Uterine smooth muscle cell (primary cell): Measurements from ENCODE around the gene PMVK. TPM values are rescaled to one million over a fixed set of nuclear protein-coding genes. Genes with fewer than 3 reads are reported as not detected.

Experiments
- total RNA-seq: library from RNA; depleted of rRNA; stranded (reverse); fragments of >200 nt; gene quantifications from 2 replicates; pipeline ENCODE4 v1.2.3, GENCODE V29; 2014

Gene PMVK
- 6.9 and 9.6 TPM in 2 replicates for total RNA-seq

GRCh38 chr1:154936555-154937084, at the start of gene PMVK:
PMVK (minus strand) TSS chr1:154936719; CDS start chr1:154936685, 34 bp downstream.

DNA sequence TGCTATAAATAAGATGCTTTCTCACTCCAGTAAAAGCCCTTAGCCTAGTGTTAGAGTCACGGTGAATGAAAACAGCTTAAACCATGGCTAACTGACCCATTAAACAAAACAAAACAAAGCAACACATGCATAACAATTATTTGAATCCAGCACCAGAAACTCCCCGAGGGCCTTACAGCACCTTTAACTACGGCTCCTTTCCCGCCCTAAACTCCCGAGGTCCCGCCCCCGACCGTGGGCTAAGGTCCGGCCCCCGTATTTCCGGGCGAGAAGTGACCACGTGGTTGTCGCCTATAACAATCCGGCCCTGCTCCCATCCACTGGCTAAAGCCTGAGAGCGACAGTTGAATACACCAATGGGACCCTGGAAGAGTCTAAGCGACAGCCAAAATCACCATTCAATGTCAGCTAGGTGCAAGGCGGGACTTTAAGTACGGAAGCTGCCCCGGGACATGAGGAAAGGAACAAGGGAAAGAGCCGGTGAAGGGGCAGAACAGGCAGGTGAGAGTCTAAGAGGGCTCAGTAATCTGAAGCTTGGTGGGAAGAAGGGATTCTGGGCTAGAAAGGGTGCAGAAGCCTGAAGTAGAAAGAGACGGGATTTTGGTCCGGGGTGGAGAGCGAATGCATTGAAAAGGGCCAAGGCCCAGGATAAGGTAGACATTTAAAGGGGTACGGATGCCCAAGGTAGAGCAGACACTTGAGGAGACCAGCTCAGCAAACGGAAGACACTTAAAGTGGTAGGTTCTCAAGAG, 46.6 kb upstream of the PMVK start, which contains the start of gene FLAD1:
Gene FLAD1, plus strand, starts transcription at position 448 of the 752 bp plus-strand sequence. CDS start 351 bp downstream, outside the sequence.

DNA sequence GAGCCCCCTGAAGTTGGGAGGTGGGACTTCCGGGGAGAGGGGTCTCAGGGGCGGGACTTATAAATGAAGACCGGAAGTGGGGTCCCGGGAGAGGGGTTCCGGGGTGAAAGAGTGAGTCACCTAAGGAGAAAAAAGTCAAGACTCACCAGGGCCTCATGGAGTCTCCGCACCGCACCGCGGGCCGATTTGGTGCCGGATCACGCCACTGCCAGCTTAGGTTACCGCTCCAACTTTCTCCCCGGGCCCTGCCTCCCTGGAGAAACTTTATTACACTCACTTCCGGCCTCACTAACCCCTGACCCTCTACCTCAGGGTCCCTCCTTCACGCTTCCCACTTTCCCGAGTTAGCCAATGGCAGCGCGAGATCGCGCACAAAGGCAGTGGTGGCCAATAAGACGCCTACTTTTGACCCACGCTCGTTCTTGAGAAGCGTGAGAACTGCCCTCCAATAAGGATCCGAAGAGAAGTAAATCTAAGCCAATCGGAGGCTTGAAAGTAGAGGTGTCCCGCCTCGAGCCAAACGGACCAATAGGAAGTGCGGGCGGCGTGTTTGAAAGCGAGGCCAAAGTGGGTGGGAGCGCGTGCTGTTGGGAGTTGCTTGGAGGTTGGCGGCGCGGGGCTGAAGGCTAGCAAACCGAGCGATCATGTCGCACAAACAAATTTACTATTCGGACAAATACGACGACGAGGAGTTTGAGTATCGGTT, 37.7 kb upstream of the PMVK start, which contains the start of gene CKS1B:
Gene CKS1B, plus strand, starts transcription at position 580 of the 706 bp plus-strand sequence. Its CDS starts 65 bp downstream, at position 645.

GRCh38 chr1:154970631-154971340, 34.3 kb upstream of the PMVK start, which contains the start of gene SHC1:
SHC1 (minus strand) TSS chr1:154970747; CDS start chr1:154970526, 221 bp downstream.

DNA sequence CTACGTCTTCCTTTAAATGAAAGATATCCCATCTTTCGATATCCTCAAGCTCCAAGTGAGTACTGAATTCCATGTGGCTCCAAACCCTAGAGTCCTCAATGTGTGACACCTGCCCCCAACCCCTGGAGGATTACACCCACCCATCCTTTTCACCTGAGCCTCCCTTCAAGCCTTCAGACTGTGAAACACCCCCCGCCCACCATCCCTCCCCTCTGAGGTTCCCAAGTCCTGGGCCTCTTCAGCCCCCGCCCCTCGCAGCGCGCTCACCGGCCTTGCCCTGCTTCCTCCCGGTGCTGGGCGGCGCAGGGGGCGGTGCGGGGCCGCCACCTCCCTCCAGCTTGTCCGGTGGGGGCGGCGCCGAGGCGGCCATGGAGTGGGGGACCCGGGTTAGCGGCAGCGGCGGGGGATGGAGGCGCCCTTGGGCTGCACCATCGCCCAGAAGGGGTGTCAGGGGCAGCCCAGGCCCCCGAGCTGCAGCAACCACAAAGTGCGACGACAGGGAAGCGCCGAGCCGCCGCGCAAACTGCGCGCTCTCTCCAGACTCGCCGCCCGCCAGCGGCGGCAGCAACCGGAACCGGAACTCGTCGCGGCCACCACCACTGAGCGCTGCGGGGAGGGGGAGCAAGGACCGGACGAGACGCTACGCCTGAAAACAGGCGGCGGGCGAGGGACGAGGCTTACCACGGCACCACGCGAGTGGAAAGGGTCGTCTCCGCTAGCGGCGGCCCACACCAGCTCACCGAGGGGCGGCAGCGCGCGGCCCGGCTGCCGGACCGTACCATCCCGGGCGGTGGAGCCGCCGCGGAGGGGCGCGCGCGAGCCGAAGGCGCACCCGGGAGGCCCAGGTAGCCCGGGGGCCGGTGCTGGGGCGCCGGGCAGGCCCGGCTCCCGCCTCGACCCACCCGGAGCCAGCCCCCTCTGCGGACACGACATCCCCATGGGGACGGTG, 25.0 kb upstream of the PMVK start, which contains the start of gene PYGO2:
Gene PYGO2, minus strand, starts transcription at position 576 of the 949 bp plus-strand sequence. Its CDS starts 206 bp downstream, at position 370.

GRCh38 chr1:154955718-154956543, 19.4 kb upstream of the PMVK start, which contains the start of gene PBXIP1:
PBXIP1 (minus strand) TSS chr1:154956099; CDS start chr1:154953721, 2,378 bp downstream.

Other genes starting within 250 kb of the PMVK start
- gene KCNN3, start 66.4 kb downstream of the PMVK start, total RNA-seq = under 0.01 TPM in 2 replicates
- gene PBXIP1, start 19.4 kb upstream of the PMVK start, total RNA-seq = 28.8 and 102 TPM in 2 replicates
- gene PYGO2, start 25.1 kb upstream of the PMVK start, total RNA-seq = 8.6 and 9.5 TPM in 2 replicates
- 161 and 222 TPM in 2 replicates for gene SHC1, start 34.0 kb upstream of the PMVK start, total RNA-seq
- gene CKS1B, start 38.0 kb upstream of the PMVK start, total RNA-seq = 77.5 and 224 TPM in 2 replicates
- gene FLAD1, start 46.6 kb upstream of the PMVK start, total RNA-seq = 16.2 and 19.6 TPM in 2 replicates
- gene LENEP, start 56.9 kb upstream of the PMVK start, total RNA-seq = 1.00 TPM in 1 of 2 replicates, not detected in the other
- gene ZBTB7B, start 66.1 kb upstream of the PMVK start, total RNA-seq = 11.4 and 22.7 TPM in 2 replicates
- 0.11 TPM in 1 of 2 replicates, not detected in the other for gene DCST2, start 97.1 kb upstream of the PMVK start, total RNA-seq
- gene DCST1, start 97.1 kb upstream of the PMVK start, total RNA-seq = not detected in 2 replicates
- 56.7 and 69.5 TPM in 2 replicates for gene ADAM15, start 114.6 kb upstream of the PMVK start, total RNA-seq
- 1.7 and 2.9 TPM in 2 replicates for gene EFNA4, start 127.0 kb upstream of the PMVK start, total RNA-seq
- 0.22 and 0.50 TPM in 2 replicates for gene EFNA3, start 142.1 kb upstream of the PMVK start, total RNA-seq
- gene EFNA1, start 191.2 kb upstream of the PMVK start, total RNA-seq = 0.22 and 0.75 TPM in 2 replicates
- 19.7 and 37.7 TPM in 2 replicates for gene SLC50A1, start 199.1 kb upstream of the PMVK start, total RNA-seq
- 34.1 and 42.9 TPM in 2 replicates for gene DPM3, start 203.8 kb upstream of the PMVK start, total RNA-seq
- 77.0 and 88.1 TPM in 2 replicates for gene KRTCAP2, start 236.6 kb upstream of the PMVK start, total RNA-seq
- 3.9 and 4.9 TPM in 2 replicates for gene TRIM46, start 237.1 kb upstream of the PMVK start, total RNA-seq